BE2C (cell line): Measurements from ENCODE around the gene GALNT17.
"Not testable (repeated sequence)": the region's sequence is repeated elsewhere in the genome, so short reads cannot be mapped to it uniquely, and the experiment has no call there.

Experiments
- DNase-seq: peaks from one replicate; pipeline ENCODE4 v3.0.0-alpha.2; 2020
- H3K27me3 ChIP-seq: fragments of 250-450 bp; sonication (Bioruptor Pico); 2 replicates; pipeline ENCODE4 v1.5.1; 2020; ENCODE audit warnings: mild to moderate bottlenecking
- H3K36me3 ChIP-seq: fragments of 250-450 bp; sonication (Bioruptor Pico); 2 replicates; pipeline ENCODE4 v1.5.1; 2020; ENCODE audit warnings: mild to moderate bottlenecking
- H3K4me1 ChIP-seq: fragments of 250-450 bp; sonication (Bioruptor Pico); 2 replicates; pipeline ENCODE4 v1.5.1; 2020
- H3K4me3 ChIP-seq: 2 replicates; pipeline ENCODE4 v1.5.1; 2011; ENCODE audit warnings: low read depth, low read length
- H3K9me3 ChIP-seq: fragments of 250-450 bp; sonication (Bioruptor Pico); 2 replicates; pipeline ENCODE4 v1.5.1; 2020
- CTCF ChIP-seq: IDR thresholded peaks from 2 replicates; pipeline ENCODE4 v1.5.1; 2012; ENCODE audit warnings: mild to moderate bottlenecking, low read depth, low read length

Gene GALNT17

GRCh38 chr7:71733107-71733870 lies 601.3 kb downstream of the GALNT17 start:
- TF ChIP-seq CTCF = peak; percentile 91
- Histone ChIP-seq H3K27me3 (no peaks in the 10 kb centered on the region), H3K9me3 (no peaks in the 10 kb centered on the region), H3K4me1 (no peaks in the 10 kb centered on the region), H3K36me3 (no peaks in the 10 kb centered on the region), H3K4me3 (no peak overlapping the region)
- peak; percentile 84 for DNase-seq

- Histone ChIP-seq H3K4me1 (no peaks in the 10 kb centered on the region), H3K36me3 (no peaks in the 10 kb centered on the region), H3K4me3 (no peak overlapping the region), H3K27me3 (no peaks in the 10 kb centered on the region), H3K9me3 (no peaks in the 10 kb centered on the region)
- TF ChIP-seq CTCF = peak; percentile 97
- peak; percentile 64 for DNase-seq
These were observed 604.1 kb downstream of the GALNT17 start for GRCh38 chr7:71735961-71736556.

- H3K27me3 ChIP-seq, H3K9me3 ChIP-seq, H3K4me1 ChIP-seq, H3K4me3 ChIP-seq, DNase-seq, H3K36me3 ChIP-seq: not testable (repeated sequence)
These were observed 606.1 kb downstream of the GALNT17 start for GRCh38 chr7:71737931-71738540.

GRCh38 chr7:71739520-71740173 lies 607.7 kb downstream of the GALNT17 start:
- TF ChIP-seq CTCF = no peak
- Histone ChIP-seq H3K9me3 (no peaks in the 10 kb centered on the region; the same call in 1 of the 2 replicates), H3K4me1 (no peaks in the 10 kb centered on the region), H3K36me3 (no peaks in the 10 kb centered on the region), H3K27me3 (no peaks in the 10 kb centered on the region), H3K4me3 (no peak overlapping the region)
- no peak for DNase-seq

- no peaks in the 10 kb centered on the region; the same call in 1 of the 2 replicates for H3K9me3 ChIP-seq
- H3K27me3 ChIP-seq = no peaks in the 10 kb centered on the region
- H3K4me1 ChIP-seq = no peaks in the 10 kb centered on the region
- no peak overlapping the region for H3K4me3 ChIP-seq
- H3K36me3 ChIP-seq = no peaks in the 10 kb centered on the region
- DNase-seq = no peak
- TF ChIP-seq CTCF = no peak
These were observed 608.2 kb downstream of the GALNT17 start for GRCh38 chr7:71740174-71740560.

GRCh38 chr7:71746006-71746405 lies 614.1 kb downstream of the GALNT17 start:
- Histone ChIP-seq H3K4me3 (no peak overlapping the region), H3K27me3 (no peaks in the 10 kb centered on the region), H3K4me1 (no peaks in the 10 kb centered on the region), H3K36me3 (no peaks in the 10 kb centered on the region), H3K9me3 (no peaks in the 10 kb centered on the region; the same call in 1 of the 2 replicates)
- TF ChIP-seq CTCF = no peak
- no peak for DNase-seq
